K562 (cell line): ENCODE data around the gene TRIM36. TPM values are rescaled to one million over a fixed set of nuclear protein-coding genes. Genes with fewer than 3 reads are reported as not detected.
A peak's percentile ranks its signal among the peaks of the same experiment; 100 is the strongest.

ENCODE experiments used
- DACH1 ChIP-seq: fragments of 450-650 bp; IDR thresholded peaks from 2 replicates; pipeline ENCODE4 v1.6.1; 2018; ENCODE audit not compliant: partially characterized antibody
- KLF13 ChIP-seq: fragments of 450-650 bp; IDR thresholded peaks from 2 replicates; pipeline ENCODE4 v1.6.1; 2016; ENCODE audit warnings: missing genetic modification characterization, low read depth, mild to moderate bottlenecking, missing compliant biosample characterization, moderate library complexity, borderline replicate concordance
- SMARCA4 ChIP-seq: fragments of 450-650 bp; IDR thresholded peaks from 2 replicates; pipeline ENCODE4 v1.6.1; 2016
- ZNF57 ChIP-seq: fragments of 450-650 bp; formaldehyde crosslinking; IDR thresholded peaks from 2 replicates; pipeline ENCODE4 v1.4.0; 2020; ENCODE audit warnings: mild to moderate bottlenecking, moderate library complexity
- polyA plus RNA-seq, 8 experiments: library from polyadenylated mRNA; depleted of rRNA in 4 of 8; stranded (reverse) in 5 of 8; unstranded in 3 of 8; fragments of >200 nt; fragmentation: Nextera tagmentation in 2 of 8; fragmentation: Illumina TruSeq in 1 of 8; extraction: Ambion mirVana in 2 of 8; extraction: Trizol in 1 of 8; gene quantifications; 2 replicates each; pipeline versions ENCODE4 v1.2.1 to v1.2.3, GENCODE V29; 2011 to 2014; ENCODE audit warnings: inconsistent platforms in 1 of 8, missing spikeins in 1 of 8
- total RNA-seq, 7 experiments: library from RNA; depleted of rRNA in 6 of 7; stranded (reverse); fragments of >200 nt in 6 of 7; fragmentation: Illumina TruSeq in 2 of 7; extraction: Trizol in 2 of 7; gene quantifications; 2 replicates each; pipeline versions ENCODE4 v1.2.1 to v1.2.3, GENCODE V29; 2011 to 2021; ENCODE audit warnings: low replicate concordance in 1 of 7
- TF ChIP-seq, protein P1 (sequence below): sonication (generic); formaldehyde crosslinking; IDR thresholded peaks from 2 replicates; pipeline ENCODE4 v1.8.1; 2023; ENCODE audit warnings: mild to moderate bottlenecking, missing genetic modification reagents, moderate library complexity
- TF ChIP-seq, protein P2 (sequence below): fragments of 450-650 bp; IDR thresholded peaks from 2 replicates; pipeline ENCODE4 v1.6.1; 2018; ENCODE audit not compliant: partially characterized antibody

TRIM36 gene
- total and polyA plus RNA-seq, 9 of the 15 experiments (the other 6 are each of a cell fraction or from before 2014, with no cell fraction given) = 0.10 to 0.71 (median 0.31) TPM

DNA sequence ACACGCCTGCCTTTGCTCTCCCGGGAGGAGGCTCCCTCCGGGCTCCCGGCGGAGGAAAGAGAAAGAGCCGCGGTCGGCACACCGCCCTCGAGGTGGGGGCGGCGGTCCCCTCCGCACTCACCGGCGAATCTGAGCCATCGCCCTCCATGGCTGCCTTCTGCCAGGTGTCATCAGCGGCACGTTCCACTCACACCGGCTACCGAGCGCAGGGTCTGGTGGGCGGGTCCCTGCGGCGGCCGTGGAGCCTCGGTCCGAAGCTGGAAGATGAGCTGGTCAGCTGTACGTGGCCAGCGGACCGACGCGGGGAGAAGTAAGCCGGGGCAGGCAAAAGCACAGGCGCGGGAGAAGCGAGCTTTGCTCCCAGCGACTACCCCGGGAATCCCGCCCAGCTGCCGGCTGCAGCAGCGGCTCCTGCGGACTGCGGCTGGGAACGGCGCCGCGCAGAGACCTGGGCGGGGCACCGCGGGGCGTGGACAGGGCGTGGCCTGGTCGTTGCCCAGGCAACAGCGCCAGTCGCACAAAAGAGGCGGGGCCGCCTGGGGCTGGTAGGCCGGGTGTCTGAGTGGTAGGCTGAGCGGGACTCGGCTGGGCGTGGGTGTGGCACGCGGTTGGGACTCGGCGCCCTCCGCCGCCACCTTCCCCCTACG lies at the start of gene TRIM36 (continued):
- TF ChIP-seq, protein P1, sequence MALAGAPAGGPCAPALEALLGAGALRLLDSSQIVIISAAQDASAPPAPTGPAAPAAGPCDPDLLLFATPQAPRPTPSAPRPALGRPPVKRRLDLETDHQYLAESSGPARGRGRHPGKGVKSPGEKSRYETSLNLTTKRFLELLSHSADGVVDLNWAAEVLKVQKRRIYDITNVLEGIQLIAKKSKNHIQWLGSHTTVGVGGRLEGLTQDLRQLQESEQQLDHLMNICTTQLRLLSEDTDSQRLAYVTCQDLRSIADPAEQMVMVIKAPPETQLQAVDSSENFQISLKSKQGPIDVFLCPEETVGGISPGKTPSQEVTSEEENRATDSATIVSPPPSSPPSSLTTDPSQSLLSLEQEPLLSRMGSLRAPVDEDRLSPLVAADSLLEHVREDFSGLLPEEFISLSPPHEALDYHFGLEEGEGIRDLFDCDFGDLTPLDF = peak; percentile 40; the same call in 1 of the 2 replicates
- TF ChIP-seq DACH1 = no peak
- TF ChIP-seq, protein P2, sequence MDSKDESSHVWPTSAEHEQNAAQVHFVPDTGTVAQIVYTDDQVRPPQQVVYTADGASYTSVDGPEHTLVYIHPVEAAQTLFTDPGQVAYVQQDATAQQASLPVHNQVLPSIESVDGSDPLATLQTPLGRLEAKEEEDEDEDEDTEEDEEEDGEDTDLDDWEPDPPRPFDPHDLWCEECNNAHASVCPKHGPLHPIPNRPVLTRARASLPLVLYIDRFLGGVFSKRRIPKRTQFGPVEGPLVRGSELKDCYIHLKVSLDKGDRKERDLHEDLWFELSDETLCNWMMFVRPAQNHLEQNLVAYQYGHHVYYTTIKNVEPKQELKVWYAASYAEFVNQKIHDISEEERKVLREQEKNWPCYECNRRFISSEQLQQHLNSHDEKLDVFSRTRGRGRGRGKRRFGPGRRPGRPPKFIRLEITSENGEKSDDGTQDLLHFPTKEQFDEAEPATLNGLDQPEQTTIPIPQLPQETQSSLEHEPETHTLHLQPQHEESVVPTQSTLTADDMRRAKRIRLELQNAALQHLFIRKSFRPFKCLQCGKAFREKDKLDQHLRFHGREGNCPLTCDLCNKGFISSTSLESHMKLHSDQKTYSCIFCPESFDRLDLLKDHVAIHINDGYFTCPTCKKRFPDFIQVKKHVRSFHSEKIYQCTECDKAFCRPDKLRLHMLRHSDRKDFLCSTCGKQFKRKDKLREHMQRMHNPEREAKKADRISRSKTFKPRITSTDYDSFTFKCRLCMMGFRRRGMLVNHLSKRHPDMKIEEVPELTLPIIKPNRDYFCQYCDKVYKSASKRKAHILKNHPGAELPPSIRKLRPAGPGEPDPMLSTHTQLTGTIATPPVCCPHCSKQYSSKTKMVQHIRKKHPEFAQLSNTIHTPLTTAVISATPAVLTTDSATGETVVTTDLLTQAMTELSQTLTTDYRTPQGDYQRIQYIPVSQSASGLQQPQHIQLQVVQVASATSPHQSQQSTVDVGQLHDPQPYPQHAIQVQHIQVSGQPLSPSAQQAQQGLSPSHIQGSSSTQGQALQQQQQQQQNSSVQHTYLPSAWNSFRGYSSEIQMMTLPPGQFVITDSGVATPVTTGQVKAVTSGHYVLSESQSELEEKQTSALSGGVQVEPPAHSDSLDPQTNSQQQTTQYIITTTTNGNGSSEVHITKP = peak; percentile 34
- peak; percentile 61 for TF ChIP-seq KLF13 (tag)
- no peak for TF ChIP-seq SMARCA4
- no peak for TF ChIP-seq ZNF57
